Measurements from ENCODE around the gene LYPD6.

Gene LYPD6

GRCh38 chr2:149470046-149470445, 139.7 kb downstream of the LYPD6 start:
- H3K27ac ChIP-seq: no peak overlapping the region
- TF ChIP-seq CTCF (IDR thresholded peaks at IDR 0.05; ENCODE audit: low read depth, low read length): no peak
- no peak overlapping the region for H3K4me3 ChIP-seq (ENCODE audit: low read depth, low read length)
- H3K36me3 ChIP-seq: no peaks in the 10 kb centered on the region
- no peaks in the 10 kb centered on the region for H3K9me3 ChIP-seq (ENCODE audit: severe bottlenecking)
- no peak for DNase-seq
- H3K27me3 ChIP-seq (ENCODE audit: insufficient read depth, low read depth, severe bottlenecking): no peaks in the 10 kb centered on the region

DNA sequence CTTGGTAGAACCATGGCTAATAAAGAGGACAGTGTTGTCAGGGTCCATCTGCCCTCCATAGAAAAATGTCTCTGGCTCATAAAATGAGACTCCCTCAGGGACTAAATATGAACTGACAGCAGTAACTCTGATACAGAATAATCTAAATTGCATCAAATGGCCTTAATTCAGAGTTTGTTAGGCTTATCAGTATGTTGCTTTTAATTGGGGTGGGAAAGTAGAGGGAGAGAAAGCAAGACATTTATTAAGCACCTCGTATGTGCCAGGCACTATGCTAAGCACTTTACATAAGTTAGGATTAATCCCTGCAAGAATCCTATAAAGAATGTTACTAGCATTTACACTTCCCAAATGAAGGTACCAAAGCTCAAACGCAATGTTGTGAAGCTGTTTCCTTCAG, 142.0 kb downstream of the LYPD6 start:
- H3K27ac ChIP-seq: no peak overlapping the region
- no peaks in the 10 kb centered on the region for H3K36me3 ChIP-seq
- no peak for DNase-seq
- H3K4me3 ChIP-seq (ENCODE audit: low read depth, low read length): no peak overlapping the region
- no peak for TF ChIP-seq CTCF (IDR thresholded peaks at IDR 0.05; ENCODE audit: low read depth, low read length)
- no peaks in the 10 kb centered on the region for H3K27me3 ChIP-seq (ENCODE audit: insufficient read depth, low read depth, severe bottlenecking)
- H3K9me3 ChIP-seq (ENCODE audit: severe bottlenecking): no peaks in the 10 kb centered on the region

GRCh38 chr2:149473068-149473467, 142.7 kb downstream of the LYPD6 start:
- DNase-seq: no peak
- Histone ChIP-seq H3K36me3 (no peaks in the 10 kb centered on the region), H3K27ac (no peak overlapping the region), H3K9me3 (ENCODE audit: severe bottlenecking) (no peaks in the 10 kb centered on the region), H3K4me3 (ENCODE audit: low read depth, low read length) (no peak overlapping the region), H3K27me3 (ENCODE audit: insufficient read depth, low read depth, severe bottlenecking) (no peaks in the 10 kb centered on the region)
- no peak for TF ChIP-seq CTCF (IDR thresholded peaks at IDR 0.05; ENCODE audit: low read depth, low read length)

- no peaks in the 10 kb centered on the region for H3K36me3 ChIP-seq
- DNase-seq: no peak
- H3K27ac ChIP-seq: no peak overlapping the region
- no peaks in the 10 kb centered on the region for H3K27me3 ChIP-seq (ENCODE audit: insufficient read depth, low read depth, severe bottlenecking)
- TF ChIP-seq CTCF (IDR thresholded peaks at IDR 0.05; ENCODE audit: low read depth, low read length): no peak
- H3K4me3 ChIP-seq (ENCODE audit: low read depth, low read length): no peak overlapping the region
- H3K9me3 ChIP-seq (ENCODE audit: severe bottlenecking): no peaks in the 10 kb centered on the region
Observed at GRCh38 chr2:149473521-149473920, 143.1 kb downstream of the LYPD6 start.

GRCh38 chr2:149483004-149483605, 152.7 kb downstream of the LYPD6 start:
- no peak overlapping the region for H3K27ac ChIP-seq
- no peak for DNase-seq
- H3K9me3 ChIP-seq (ENCODE audit: severe bottlenecking): no peaks in the 10 kb centered on the region
- TF ChIP-seq CTCF (IDR thresholded peaks at IDR 0.05; ENCODE audit: low read depth, low read length): no peak
- H3K27me3 ChIP-seq (ENCODE audit: insufficient read depth, low read depth, severe bottlenecking): peaks cover 3% of the 10 kb centered on the region
- H3K4me3 ChIP-seq (ENCODE audit: low read depth, low read length): no peak overlapping the region
- H3K36me3 ChIP-seq: no peaks in the 10 kb centered on the region

DNA sequence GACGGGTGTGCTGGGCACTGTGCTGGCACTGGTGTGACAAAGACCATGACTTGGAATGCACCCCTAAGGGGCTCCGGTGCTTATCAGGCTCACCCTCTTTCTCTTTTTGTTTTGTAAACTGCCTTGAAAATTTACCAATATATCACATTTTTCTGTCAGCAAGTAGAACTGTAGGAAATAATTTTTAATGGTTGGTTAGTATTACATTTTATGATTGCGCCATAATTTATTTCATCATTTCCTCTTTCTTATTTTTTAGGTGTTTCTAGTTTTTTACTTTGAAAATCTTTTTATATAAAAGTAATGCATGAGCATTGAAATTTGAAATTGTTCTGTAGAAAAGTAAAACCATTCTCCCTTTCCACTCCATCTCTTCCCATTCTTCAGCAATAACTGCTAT, 156.3 kb downstream of the LYPD6 start:
- Histone ChIP-seq H3K27me3 (ENCODE audit: insufficient read depth, low read depth, severe bottlenecking) (peaks cover 3% of the 10 kb centered on the region), H3K9me3 (ENCODE audit: severe bottlenecking) (no peaks in the 10 kb centered on the region), H3K4me3 (ENCODE audit: low read depth, low read length) (no peak overlapping the region), H3K36me3 (no peaks in the 10 kb centered on the region), H3K27ac (no peak overlapping the region)
- no peak for DNase-seq
- no peak for TF ChIP-seq CTCF (IDR thresholded peaks at IDR 0.05; ENCODE audit: low read depth, low read length)

Measured in WERI-Rb-1 (cell line).